NOMO-1 treated with dmso at 0.1 percent for 144 hours (cell line): ENCODE measurements around the gene PAGE2.
"Not testable (repeated sequence)": the region's sequence is repeated elsewhere in the genome, so short reads cannot be mapped to it uniquely, and the experiment has no call there.

Experiments used
- DNase-seq: peaks from one replicate; lab custom pipeline; 2025; ENCODE audit not compliant: unreplicated experiment; lab: John Stamatoyannopoulos, UW

PAGE2 gene, protein sequence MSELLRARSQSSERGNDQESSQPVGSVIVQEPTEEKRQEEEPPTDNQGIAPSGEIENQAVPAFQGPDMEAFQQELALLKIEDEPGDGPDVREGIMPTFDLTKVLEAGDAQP

DNA sequence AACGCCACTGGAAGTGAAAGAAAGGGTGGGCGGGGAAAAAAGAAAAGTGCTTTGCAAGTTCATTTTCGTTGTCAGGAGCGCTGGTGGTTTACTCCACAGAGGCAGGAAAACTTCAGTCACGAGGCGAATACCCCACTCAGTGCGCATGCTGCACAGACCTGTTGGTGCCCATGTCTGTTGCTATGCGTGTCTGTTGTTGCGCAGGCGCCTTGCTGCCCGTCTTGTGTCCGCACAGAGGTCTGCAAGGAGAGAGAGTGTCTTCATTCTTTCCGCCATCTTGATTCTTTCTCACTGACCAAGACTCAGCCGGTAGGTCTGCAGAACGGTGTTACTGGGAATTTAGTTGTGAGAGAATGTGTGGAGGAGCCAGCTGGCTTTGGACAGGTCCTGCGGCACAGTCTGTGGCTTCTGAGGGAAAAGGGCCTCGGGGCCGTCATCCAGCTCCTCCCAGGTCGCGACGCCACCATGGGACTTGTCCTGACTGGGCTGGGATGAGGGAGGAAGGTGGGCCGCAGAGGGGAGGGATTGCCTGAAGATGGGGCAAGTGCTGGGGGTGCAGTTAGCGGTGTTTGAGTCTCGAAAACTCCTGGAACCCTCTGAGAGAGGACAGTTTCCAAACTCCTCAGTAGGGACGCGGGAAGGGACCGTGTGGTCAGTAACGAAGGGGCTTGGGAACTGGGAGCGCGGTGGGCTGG, at the start of gene PAGE2:
Gene PAGE2 (plus strand): TSS at position 224 of the 695 bp plus-strand sequence. CDS start 1,003 bp downstream, outside the sequence.
- DNase-seq: no peak

DNA sequence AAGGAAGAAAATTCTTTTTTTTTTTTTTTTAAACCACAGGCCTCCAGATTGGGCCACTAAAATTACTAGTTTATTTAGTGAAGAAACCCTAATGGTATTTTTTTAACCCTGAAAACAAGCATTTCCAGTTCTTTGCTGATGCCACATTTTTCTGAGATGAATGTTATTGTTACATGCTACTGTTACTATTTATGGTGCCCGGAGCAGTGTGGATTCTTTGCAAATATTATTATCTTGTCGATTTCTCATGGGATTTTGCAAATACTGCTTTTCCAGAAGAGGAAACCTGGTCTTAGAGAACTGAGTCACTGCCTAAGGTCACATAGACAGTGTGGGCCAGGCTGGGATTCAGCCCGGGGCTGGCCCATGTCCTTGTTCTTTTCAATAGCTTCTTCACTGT, 49.3 kb upstream of the PAGE2 start:
- DNase-seq: no peak

DNA sequence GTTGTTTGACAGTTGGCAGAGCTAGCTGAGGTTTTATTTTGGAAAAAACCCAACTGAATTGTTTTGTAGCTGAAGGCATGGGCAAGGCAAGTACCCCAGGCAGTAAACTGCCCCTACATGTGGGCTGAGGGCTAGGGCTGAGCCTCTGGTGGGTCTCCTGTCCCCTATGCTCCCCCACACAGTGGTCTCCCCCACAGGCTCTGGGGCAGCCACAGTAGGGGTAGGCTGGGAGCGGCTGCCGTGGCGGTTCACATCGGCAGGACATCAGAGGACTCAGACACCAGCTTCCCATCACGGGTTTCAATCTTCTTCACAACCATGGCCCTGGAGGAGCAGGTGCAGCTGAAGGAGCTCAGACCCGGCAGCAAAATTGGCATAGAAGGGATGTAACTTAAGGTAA, 47.3 kb upstream of the PAGE2 start:
- no peak for DNase-seq

DNA sequence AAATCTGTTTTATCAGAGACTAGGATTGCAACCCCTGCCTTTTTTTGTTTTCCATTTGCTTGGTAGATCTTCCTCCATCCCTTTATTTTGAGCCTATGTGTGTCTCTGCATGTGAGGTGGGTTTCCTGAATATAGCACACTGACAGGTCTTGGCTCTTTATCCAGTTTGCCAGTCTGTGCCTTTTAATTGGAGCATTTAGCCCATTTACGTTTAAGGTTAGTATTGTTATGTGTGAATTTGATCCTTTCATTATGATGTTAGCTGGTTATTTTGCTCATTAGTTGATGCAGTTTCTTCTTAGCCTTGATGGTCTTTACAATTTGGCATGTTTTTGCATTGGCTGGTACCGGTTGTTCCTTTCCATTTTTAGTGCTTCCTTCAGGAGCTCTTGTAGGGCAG, 38.2 kb upstream of the PAGE2 start:
- DNase-seq: not testable (repeated sequence)

DNA sequence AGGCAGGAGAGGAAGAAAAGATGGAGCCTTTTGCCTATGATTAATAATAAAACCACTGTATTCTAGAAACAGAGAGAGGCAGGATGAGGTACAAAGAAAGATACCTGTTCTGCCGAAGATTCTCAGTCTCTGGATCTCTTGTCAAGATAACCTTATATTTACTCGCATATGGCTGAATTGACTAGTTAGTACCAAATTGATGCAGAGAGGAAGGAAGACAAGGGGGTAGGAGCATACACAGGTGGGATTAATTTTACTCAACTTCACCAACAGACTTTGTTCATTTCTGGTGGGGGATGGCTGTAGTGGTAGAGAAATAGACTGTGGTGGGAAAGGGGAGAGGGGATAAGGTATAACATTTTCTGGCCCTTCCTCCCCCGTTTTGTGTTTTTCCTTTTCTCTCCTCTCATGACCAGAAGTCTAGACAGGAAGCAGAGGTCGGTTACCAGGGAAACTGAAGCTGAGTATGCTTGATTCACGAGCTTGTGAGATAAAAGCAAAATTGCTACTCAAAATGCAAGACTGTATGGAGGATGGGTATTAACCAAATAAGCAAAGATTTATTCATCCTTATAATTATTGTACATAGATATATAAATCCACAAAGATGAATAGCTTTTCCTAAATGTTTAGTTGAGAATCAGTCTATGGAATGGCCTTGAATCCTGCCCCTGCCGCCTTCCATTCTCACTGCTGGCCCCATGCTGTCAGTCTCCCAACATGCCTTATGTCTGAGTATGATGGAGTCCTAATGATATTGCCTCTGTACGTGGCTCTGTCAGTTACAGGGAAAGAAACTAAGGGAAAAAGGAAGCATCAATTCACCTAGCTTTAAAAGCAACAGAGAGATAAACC, 31.8 kb upstream of the PAGE2 start:
- DNase-seq: no peak

DNA sequence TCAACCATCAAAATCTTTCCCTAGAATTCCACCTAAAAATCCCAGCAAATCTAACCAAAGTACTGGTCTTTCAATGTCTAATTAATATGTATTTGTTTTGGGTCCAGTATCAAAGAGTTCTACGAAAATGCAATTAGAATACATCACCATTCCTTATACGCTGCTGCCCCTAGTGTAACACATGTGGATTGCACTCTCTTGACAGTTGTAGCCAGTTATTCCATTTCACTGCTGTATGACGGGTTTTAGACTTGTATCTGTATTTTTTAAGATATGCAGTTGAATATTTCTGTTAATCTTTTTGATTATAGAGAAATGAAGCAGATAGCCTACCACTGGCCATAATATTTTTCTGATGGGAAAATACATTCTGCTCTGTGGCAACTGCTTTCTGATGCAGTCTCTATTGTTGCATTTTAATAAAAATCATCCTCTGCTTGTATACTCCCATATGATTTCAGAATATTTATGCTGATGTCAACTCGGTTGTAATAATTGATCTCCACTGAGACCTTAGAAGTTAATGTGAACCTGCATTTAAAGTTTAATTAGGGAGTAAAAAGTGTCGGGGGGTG, 31.1 kb upstream of the PAGE2 start:
- DNase-seq: no peak

DNA sequence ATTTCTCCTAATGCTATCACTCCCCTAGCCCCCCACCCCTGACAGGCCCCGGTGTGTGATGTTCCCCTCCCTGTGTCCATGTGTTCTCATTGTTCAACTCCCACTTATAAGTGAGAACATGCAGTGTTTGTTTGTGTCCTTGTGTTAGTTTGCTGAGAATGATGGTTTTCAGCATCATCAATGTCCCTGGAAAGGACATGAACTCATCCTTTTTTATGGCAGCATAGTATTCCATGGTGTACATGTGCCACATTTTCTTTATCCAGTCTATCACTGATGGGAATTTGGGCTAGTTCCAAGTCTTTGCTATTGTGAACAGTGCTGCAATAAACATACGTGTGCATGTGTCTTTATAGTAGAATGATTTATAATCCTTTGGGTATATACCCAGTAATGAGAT, 21.6 kb upstream of the PAGE2 start:
- not testable (repeated sequence) for DNase-seq

DNA sequence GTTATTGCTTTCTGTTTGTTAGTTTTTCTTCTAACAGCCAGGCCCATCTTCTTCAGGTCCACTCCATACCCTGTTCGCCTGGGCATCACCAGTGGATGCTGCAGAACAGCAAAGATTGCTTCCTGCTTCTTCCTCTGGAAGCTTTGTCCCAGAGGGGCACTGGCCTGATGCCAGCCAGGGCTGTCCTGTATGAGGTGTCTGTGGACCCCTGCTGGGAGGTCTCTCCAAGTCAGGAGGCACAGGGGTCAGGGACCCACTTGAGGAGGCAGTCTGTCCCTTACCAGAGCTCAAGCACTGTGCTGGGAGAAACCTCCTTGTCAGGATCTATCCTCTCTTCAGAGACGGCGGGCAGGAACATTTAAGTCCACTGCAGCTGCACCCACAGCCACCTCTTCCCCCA, 16.5 kb upstream of the PAGE2 start:
- DNase-seq: no peak

DNA sequence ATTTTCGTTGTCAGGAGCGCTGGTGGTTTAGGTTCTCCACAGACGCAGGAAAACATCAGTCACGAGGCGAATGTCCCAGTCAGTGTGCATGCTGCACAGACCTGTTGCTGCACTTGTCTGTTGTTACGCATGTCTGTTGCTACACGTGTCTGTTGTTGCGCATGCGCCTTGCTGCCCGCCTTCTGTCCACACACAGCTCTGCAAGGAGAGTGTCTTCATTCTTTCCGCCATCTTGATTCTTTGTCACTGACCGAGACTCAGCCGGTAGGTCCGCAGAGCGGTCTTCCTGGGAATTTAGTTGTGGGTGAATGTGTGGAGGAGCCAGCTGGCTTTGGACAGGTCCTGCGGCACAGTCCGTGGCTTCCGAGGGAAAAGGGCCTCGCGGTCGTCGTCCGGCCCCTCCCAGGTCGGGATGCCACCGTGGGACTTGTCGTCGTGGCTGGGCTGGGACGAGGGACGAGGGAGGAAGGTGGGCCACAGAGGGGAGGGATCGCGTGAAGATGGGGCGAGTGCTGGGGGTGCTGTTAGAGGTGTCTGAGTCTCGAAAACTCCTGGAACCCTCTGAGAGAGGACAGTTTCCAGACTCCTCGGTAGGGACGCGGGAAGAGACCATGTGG, 13.9 kb upstream of the PAGE2 start, which contains the start of gene PAGE2B:
Gene PAGE2B (plus strand): TSS at position 180 of the 617 bp plus-strand sequence. CDS start 1,012 bp downstream, outside the sequence.
- no peak for DNase-seq

DNA sequence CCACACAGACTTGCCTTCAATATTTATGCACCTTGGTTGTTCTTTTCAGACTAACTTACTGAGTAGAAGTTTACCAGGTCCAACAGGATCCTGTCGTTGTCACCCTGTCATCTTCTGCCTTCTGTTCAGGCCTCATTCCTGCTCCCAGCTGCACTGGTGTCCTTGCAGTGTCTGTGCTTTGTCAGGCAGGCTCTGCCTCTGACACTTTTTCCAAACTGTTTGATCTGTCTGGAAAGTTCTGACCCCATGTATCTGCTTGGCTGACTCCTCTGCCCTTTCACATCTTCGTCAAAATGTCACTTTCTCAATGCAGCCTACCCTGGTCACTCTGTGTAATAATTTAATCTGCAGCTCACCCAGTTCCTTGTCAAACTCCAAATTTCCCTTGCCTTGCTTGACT, 9.9 kb downstream of the PAGE2 start:
- DNase-seq: no peak

DNA sequence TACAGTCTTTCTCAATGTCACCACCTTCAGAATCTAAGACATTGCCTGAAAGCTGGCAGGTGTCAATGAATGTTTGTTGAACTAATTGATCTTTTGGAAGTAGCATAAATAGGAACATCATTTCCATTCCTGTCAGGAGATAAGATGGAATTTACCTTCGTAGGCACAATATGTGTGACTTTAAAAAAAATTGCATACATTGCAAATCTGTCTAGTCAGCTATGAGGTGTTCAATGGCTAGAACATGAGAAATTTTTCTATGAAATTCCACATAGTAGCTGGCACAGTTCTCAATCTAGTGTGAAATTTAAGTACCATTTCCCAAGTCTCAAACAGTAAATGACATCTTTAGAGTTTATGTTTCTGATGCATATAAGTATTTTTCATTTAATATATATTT, 10.3 kb downstream of the PAGE2 start:
- DNase-seq: no peak

DNA sequence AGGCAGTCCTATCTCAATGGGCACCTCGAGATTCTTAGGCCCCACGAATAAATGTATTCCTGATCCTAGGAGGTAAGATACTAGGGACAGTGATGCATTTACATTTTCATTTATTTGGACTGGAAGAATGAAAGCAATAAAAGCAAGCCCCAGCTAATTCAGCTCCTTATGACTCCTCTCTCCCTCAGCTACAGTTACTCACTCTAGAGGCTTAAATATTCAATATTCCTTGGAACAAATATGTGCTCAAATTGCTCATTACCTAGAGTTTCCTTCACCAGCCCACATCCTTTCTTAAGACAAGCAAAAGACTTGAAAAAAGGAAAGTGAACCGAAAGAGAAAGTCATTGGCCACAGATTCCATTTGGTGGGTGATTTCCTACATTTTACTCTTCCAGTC, 13.9 kb downstream of the PAGE2 start:
- no peak for DNase-seq

DNA sequence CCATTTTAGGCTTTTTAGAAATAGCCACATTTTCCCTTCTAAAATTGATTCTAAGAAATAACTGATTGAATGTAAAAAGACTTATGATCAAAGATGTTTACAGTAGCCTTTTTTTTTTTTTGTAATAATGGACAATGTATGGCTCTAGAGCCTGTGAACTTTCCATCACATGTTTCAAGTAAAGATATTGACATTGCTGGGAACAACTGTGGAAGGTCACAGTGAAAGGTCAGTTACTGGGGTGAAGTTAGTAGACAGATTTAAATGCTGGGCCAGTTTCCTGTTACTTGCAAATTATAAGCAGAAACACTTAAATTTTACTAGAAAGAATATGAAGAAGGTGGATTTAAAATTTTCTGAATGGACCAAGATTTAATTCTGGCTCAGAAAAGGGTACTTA, 18.4 kb downstream of the PAGE2 start:
- no peak for DNase-seq

DNA sequence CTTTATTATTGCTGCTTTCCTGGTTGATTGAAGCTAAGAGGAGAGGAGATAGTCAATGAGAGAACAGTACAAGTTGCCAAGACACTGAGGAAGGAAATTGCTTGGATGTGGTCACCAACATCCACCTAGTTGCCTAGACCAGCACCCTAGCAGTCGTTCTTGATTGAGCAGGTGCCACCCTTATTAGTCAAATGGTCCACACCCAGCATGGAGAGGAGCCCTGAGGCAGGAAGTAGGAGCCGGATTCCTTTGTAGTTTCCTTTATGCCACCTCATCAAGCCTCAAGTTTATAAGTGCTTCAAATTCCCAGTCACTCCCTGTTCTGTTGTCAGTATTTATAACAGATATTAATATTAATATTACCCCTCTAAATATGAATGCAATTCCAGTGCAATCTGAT, 19.1 kb downstream of the PAGE2 start:
- no peak for DNase-seq

DNA sequence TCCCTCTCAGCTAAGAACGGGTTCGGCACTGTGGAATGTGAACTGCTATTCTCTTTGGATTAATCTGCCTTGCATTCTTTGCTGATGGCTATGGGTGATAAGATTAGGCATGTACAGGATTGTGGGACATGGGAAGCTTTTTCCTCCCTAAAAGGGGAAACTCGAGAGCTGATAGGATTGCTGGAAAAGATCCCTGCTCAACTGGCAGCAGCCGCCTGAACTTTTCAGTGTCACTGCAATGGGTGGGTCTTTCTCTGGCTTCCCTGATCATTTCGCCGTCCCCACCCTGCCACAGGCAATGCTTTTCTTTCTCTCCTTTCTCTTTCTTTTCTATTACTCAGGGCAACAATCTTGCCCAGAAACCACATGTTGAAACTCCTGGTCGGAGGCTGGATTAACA, 20.5 kb downstream of the PAGE2 start:
- no peak for DNase-seq

DNA sequence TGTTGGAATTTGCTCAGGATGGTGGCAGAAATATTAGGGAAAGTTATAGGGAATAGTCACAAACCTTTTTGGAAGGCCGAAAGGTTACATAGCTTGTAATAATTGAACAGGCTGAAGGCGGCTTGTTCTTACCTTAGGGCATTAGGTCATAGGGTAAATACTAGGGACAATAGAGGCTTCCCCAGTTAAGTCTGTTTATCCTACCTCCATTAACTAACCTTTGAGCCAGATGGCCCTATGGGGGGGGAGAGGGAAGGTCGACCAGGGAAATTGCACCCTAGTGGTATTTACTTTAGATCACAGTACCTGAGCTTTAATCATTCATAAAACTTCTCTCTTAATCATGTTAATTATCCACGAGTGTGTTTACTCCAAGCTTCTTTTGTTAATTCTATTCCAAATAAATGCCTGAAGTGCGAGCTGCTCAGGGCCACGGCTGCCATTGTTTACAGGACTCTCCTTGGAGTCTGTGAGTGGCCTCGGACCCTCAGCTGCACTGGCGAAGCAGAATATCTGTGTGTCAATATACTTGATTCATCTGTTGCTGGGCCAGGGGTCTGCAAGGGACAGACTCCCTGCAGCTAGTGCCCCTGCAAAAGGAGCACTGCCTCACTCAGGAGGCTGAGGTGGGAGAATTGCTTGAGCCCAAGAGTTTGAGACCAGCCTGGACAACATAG, 22.9 kb downstream of the PAGE2 start:
- no peak for DNase-seq

DNA sequence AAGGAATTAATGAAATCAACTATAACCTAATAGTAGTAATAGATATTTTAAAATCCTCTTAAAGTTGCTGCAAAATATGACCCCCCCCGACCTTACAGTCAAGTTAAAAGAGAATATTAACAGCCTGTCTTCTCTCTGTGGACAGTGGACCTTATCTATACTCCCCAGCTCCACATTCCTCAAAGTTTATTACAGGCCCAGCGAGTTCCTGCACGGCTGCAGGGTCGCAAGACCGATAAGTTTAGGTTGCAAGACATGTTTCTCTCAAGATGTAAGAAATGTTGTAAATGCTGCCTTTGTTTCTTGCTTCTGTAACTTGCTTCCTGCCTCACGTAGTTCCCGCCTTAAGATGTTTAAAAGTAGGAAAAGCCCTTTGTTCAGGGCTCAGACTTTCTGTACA, 27.8 kb downstream of the PAGE2 start:
- not testable (repeated sequence) for DNase-seq

DNA sequence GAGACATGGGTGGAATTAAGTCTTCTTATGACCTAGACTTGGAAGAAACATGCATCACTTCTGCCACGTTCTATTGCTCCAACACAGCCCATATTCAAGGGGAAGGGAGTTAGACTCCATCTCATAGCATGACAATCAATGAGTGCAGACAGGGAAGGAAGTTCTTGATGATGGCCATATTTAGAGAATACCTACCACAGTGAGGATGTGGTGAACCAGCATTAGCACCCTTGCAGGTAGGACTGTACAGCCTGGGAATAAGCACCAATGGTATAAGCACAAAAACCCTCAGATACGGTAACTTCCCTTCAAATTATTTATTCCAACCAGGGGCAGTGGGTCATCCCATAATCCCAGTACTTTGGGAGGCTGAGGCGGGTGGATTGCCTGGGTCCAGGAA, 29.8 kb downstream of the PAGE2 start:
- DNase-seq: no peak

DNA sequence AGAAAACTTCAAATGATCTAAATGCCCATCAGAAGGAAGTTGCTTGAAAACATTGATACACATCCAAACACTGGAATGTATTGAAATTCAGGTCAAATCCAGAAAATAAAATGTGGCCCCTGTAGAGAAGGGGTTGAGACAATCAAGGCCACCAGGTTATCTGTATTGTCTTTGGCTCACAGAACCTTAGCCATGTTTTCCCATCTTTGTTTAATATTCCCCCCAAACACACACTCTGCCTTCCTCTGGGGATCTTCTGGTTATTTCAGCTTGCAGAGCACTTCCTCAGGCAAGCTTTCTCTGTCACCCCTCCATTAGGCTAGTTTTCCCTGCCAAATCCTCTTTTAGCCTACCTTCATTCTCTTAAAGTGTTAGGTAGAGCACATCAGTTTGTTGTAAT, 30.5 kb downstream of the PAGE2 start:
- DNase-seq: no peak

DNA sequence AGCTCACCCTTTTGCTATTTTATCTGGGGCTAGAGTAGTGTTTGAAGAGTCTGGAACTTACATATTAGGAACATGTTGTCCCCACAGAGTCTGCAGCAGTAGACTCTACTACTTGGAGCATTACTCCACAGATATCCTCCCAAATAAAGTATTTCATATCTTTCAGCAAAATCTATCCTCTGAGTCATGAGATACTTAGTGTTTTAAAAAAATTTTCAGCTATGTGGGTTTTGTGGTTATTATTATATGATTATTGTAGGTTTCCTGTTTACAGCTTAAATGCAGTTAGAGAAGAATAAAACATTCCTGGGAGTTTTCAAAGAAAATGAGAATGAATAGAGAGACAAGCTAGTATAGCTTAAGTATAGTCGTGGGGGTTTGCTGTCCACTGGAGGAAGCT, 30.9 kb downstream of the PAGE2 start:
- DNase-seq: no peak
